HCT116 (cell line): Measurements from ENCODE around the gene TAP1.

Experiments
- POLR2A ChIP-seq: IDR thresholded peaks from 2 replicates; pipeline ENCODE4 v1.7.0; 2011; ENCODE audit warnings: borderline replicate concordance; ENCODE audit not compliant: insufficient read depth, insufficient read length; ENCODE audit errors: extremely low read depth
- RAD21 ChIP-seq: IDR thresholded peaks from 2 replicates; pipeline ENCODE4 v1.6.1; 2012; ENCODE audit warnings: low read depth, mild to moderate bottlenecking
- SRF ChIP-seq: IDR thresholded peaks from 2 replicates; pipeline ENCODE4 v1.6.1; 2012; ENCODE audit warnings: low read depth
- TCF7L2 ChIP-seq: IDR thresholded peaks from 2 replicates; pipeline ENCODE4 v1.7.0; 2011; ENCODE audit warnings: borderline replicate concordance, inconsistent platforms; ENCODE audit not compliant: insufficient read depth, insufficient read length; ENCODE audit errors: extremely low read depth
- ZNF274 ChIP-seq: fragments of 200-500 bp; sonication (Bioruptor generic); IDR thresholded peaks from 2 replicates; pipeline ENCODE4 v1.6.1; 2014; ENCODE audit warnings: mild to moderate bottlenecking, low read depth, low read length, inconsistent platforms

- no peak for TF ChIP-seq RAD21
- no peak for TF ChIP-seq POLR2A
- TF ChIP-seq SRF: no peak
- no peak for TF ChIP-seq TCF7L2
- no peak for TF ChIP-seq ZNF274
Observed at GRCh38 chr6:32855467-32856174, 2.1 kb upstream of the TAP1 start.
